ENCODE data around the gene RNF166.
A peak's percentile ranks its signal among the peaks of the same experiment; 100 is the strongest.

RNF166 gene

DNA sequence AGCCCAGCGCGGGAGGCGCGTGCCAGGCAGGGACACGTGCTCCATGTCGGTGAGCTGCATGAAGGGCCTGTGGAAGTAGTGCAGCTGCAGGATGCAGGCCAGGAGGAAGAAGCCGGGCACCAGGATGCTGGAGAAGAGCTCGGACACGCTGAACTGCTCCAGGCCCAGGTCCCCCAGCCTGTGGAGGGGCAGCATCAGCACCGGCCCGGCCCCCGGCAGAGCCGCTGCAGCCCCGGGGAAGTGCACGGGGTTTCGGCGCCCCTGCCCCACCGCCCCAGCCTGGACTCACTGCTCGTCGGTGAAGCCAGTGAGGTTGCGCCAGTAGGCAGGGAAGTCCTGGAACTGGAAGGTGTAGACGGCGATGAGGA lies 28.1 kb upstream of the RNF166 start:
- TF ChIP-seq, protein P1, sequence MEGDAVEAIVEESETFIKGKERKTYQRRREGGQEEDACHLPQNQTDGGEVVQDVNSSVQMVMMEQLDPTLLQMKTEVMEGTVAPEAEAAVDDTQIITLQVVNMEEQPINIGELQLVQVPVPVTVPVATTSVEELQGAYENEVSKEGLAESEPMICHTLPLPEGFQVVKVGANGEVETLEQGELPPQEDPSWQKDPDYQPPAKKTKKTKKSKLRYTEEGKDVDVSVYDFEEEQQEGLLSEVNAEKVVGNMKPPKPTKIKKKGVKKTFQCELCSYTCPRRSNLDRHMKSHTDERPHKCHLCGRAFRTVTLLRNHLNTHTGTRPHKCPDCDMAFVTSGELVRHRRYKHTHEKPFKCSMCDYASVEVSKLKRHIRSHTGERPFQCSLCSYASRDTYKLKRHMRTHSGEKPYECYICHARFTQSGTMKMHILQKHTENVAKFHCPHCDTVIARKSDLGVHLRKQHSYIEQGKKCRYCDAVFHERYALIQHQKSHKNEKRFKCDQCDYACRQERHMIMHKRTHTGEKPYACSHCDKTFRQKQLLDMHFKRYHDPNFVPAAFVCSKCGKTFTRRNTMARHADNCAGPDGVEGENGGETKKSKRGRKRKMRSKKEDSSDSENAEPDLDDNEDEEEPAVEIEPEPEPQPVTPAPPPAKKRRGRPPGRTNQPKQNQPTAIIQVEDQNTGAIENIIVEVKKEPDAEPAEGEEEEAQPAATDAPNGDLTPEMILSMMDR (conservative IDR thresholded peaks at IDR 0.05; ENCODE audit: low read depth, low read length) = no peak
- no peak for DNase-seq (ENCODE audit: low read depth)
- no peak overlapping the region for H3K4me3 ChIP-seq (ENCODE audit: low read depth, low read length)

DNA sequence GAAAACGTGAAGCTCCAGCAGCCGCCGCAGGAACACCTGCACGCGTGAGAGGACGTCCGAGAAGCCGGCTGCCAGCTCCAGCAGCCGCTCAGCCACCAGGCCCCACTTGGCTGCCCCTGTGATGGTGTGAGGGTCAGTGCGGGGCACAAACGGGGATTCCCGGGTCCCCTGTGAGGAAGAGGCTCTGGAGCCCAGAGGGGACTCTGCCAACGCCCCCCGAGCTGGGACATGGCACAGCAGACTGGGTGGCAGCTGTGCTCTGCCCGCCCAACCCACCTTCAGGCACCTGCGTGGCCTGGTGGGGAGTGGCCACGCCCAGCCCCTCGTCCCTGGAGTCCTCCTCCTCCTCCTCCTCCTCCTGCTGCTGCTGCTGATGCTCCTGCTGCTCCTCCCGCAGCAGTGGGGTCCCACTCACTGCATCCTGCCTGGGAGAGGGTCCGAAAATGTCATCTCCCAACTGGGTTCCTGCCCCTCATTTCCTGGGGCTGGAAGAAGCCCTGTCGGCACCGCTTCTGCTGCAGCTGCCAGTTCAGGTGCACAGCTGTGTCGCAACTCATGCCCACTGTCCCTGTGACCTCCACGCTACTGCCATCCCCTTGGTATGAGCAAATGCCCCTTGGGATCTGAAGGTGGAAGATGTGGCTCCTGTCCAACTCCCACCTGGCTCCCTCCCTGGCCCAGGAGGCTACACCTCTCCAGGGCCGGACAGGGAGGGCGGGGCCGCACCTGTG lies 27.6 kb upstream of the RNF166 start:
- TF ChIP-seq, protein P1 (conservative IDR thresholded peaks at IDR 0.05; ENCODE audit: low read depth, low read length) = no peak
- DNase-seq (ENCODE audit: low read depth) = no peak
- no peak overlapping the region for H3K4me3 ChIP-seq (ENCODE audit: low read depth, low read length)

DNA sequence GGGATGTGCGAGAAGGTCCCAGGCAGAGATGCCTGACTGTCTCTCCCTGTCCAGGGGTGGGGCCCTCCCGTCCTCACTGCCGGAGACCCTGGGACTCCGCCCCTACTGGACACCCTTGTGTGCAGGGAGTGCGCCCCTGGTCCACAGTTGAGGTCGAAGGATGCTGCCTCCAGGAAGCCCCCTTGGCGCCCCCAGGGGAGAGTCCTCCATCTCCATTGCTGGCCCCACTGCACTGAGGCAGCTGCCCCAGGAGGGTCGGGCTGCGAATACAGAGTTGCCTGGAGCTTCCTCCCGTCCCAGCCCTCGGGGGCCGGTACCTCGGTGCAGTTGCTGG lies 26.7 kb upstream of the RNF166 start:
- DNase-seq (ENCODE audit: low read depth) = no peak
- H3K4me3 ChIP-seq (ENCODE audit: low read depth, low read length) = no peak overlapping the region
- TF ChIP-seq, protein P1 (conservative IDR thresholded peaks at IDR 0.05; ENCODE audit: low read depth, low read length) = no peak

DNA sequence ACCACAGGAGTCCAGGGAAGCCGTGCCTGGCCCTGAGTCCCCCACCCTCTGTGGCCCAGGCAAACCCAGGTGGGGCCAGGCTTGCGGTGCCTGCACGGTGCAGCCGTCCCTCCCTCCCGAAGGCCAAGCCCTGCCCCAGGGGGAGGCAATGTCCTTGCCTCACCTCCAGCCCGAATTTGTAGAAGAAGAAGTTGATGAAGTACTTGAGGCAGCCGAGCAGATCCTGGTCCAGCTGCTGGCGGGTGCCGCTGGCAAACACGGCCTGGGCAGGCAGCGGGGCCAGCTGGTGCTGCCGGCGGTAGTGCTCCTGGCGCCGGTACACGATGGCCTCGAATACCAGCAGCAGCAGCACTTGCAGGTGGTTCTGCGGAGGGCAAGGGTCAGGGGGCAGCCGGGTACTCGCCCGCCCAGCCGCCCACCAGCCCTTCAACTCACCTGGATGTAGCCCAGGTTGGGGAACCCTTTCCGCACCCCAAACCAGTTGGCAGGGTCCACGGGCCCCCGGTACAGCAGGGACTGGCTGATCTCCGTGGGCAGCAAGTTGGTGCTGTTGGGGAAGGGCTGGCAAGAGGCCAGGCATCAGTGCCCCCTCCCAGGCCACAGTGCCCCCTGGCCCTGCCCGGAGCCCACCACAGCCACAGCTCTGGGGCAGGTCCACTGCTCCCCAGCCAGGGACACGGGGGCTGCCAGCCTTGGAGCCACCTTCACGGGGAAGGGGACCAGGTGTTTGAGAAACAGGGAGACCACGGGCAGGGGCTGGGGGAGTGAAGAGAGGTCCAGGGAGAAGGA lies 26.2 kb upstream of the RNF166 start:
- H3K4me3 ChIP-seq (ENCODE audit: low read depth, low read length) = no peak overlapping the region
- TF ChIP-seq, protein P1 (conservative IDR thresholded peaks at IDR 0.05; ENCODE audit: low read depth, low read length) = no peak
- DNase-seq (ENCODE audit: low read depth) = no peak

DNA sequence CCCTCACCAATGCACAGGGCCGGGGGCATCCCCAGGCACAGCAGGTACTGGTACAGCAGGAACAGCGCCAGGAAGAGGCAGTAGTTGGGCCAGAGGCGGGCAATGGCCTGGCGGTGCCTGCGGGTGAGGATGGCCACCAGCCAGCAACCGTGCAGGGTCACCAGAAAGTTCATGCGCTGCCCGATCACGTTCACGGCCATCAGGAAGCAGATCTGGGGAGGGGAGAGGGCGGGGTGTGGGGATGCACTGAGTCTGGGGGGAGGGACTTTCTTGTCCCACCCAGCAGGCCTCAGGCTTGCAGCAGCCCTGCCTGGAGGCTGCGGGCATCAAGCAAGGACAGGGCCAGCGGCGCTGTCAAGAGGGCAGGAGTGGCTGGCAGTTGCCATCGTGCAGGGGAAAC lies 25.5 kb upstream of the RNF166 start:
- TF ChIP-seq, protein P1 (conservative IDR thresholded peaks at IDR 0.05; ENCODE audit: low read depth, low read length) = no peak
- no peak overlapping the region for H3K4me3 ChIP-seq (ENCODE audit: low read depth, low read length)
- DNase-seq (ENCODE audit: low read depth) = no peak

DNA sequence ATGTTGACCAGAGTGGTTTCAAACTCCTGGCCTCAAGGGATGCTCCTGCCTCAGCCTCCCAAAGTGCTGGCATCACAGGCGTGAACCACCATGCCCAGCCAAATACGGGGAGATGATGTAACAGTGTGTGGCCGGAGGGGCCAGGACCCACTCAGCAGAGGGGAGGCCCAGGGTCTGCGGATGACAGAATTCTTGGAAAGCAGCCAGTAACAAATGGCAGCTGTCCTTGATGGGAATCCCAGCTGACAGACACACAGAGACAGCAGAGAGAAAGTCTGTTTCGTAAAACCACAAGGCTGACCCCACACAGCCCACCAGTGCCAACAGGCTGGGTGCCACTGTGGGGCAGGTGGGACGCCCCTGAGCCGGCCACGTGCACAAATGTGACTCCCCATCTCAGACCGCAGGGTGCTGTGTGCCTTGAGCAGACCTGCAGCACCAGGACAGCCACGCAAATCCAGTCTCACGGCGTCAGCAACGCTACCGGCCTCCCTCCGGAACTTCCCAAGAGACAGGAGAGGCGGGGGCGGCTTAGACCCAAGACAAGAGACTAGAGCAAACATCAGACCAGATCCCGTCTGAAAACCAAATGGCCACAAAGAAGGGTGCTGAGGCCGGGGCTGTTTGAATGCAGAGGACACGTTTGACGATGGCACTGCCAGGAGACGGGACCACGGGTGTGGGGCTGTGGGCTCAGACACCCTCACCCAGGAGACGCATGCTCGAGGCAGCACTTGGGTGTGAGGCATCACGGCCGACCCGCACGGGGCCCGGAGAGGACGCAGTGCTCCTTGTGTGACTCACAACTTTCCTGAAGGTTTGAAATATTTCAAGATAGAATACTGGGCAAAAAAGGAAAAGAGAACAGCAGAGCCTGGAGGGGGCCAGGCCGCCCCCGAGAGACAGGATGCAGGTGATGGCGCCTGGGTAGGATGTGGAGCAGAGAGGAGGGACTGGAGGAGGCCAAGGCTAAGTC lies 24.7 kb upstream of the RNF166 start:
- TF ChIP-seq, protein P1 (conservative IDR thresholded peaks at IDR 0.05; ENCODE audit: low read depth, low read length) = no peak
- DNase-seq (ENCODE audit: low read depth) = peak; percentile 45
- H3K4me3 ChIP-seq (ENCODE audit: low read depth, low read length) = no peak overlapping the region

Data from choroid plexus epithelial cell (primary cell).